ENCODE results near the gene DNMT3L.
"Not testable (repeated sequence)": the region's sequence is repeated elsewhere in the genome, so short reads cannot be mapped to it uniquely, and the experiment has no call there.

GRCh38 chr21:44207860-44208646 is 53.6 kb downstream of the DNMT3L start:
- TF ChIP-seq CTCF, EP300, POLR2A, POLR2AphosphoS5 (IDR thresholded peaks at IDR 0.05): not testable (repeated sequence)
